H1 (cell line): ENCODE measurements around the gene CD44. TPM values are rescaled to one million over a fixed set of nuclear protein-coding genes. Genes with fewer than 3 reads are reported as not detected.

Source experiments
- CTCF ChIA-PET: fragments of 300-600 bp; sonication (Branson Sonifier 250); formaldehyde crosslinking; loops from one replicate; lab custom pipeline; 2021; ENCODE audit not compliant: partially characterized antibody; lab: Charles Lee
- POLR2A ChIA-PET: fragments of 300-600 bp; sonication (Branson Sonifier 250); formaldehyde crosslinking; loops from one replicate; lab custom pipeline; 2021; ENCODE audit warnings: inconsistent platforms; ENCODE audit not compliant: partially characterized antibody; lab: Charles Lee
- DNase-seq, 2 experiments: peaks; one replicate each; pipeline versions ENCODE4 v3.0.0 to v3.0.0-alpha.2; 2010 to 2022; ENCODE audit warnings: low spot score in 2 of 2, low read depth in 1 of 2, mixed read lengths in 1 of 2
- FAIRE-seq: peaks from 2 replicates; lab custom pipeline; 2011; peaks lifted over from hg19 to GRCh38; lab: Jason Lieb, UNC
- H2AFZ ChIP-seq: 2 replicates; pipeline ENCODE4 v1.8.1; 2012; ENCODE audit warnings: low read length, inconsistent platforms
- H2AK5ac ChIP-seq: 2 replicates; pipeline ENCODE4 v1.6.1; 2013; ENCODE audit warnings: low read depth, low read length
- H2BK120ac ChIP-seq: replicated peaks from 2 replicates; pipeline ENCODE3; 2013; ENCODE audit warnings: low read depth, low read length, inconsistent platforms
- H2BK12ac ChIP-seq: 2 replicates; pipeline ENCODE4 v1.6.1; 2013; ENCODE audit warnings: low read depth, low read length
- H2BK15ac ChIP-seq: 2 replicates; pipeline ENCODE4 v1.6.1; 2013; ENCODE audit warnings: low read length
- H2BK20ac ChIP-seq: 2 replicates; pipeline ENCODE4 v1.6.1; 2013; ENCODE audit warnings: low read length
- H2BK5ac ChIP-seq: 2 replicates; pipeline ENCODE4 v1.6.1; 2013; ENCODE audit warnings: low read depth, low read length
- H3K14ac ChIP-seq: 2 replicates; pipeline ENCODE4 v1.6.1; 2013; ENCODE audit warnings: inconsistent platforms; ENCODE audit not compliant: insufficient read length
- H3K18ac ChIP-seq: 2 replicates; pipeline ENCODE4 v1.6.1; 2013; ENCODE audit warnings: low read length; ENCODE audit errors: extremely low read depth
- H3K23ac ChIP-seq: 2 replicates; pipeline ENCODE4 v1.6.1; 2013; ENCODE audit warnings: inconsistent platforms; ENCODE audit not compliant: insufficient read length
- H3K23me2 ChIP-seq: 2 replicates; pipeline ENCODE4 v1.6.1; 2013; ENCODE audit warnings: low read depth, low read length
- H3K27ac ChIP-seq: 2 replicates; pipeline ENCODE4 v1.6.1; 2011; ENCODE audit warnings: low read depth, low read length, inconsistent platforms
- H3K27me3 ChIP-seq, 4 experiments: replicated peaks in 1 of 4; 1 replicate in 1 of 4; 2 replicates in 3 of 4; pipeline versions ENCODE4 v1.6.1 to v1.8.1; 2011 to 2013; ENCODE audit warnings: low read length in 3 of 4, mild to moderate bottlenecking in 3 of 4, inconsistent platforms in 2 of 4, mixed read lengths in 2 of 4, moderate library complexity in 1 of 4; ENCODE audit not compliant: control insufficient read depth in 3 of 4, insufficient read depth in 3 of 4; ENCODE audit errors: extremely low read depth in 1 of 4
- H3K36me3 ChIP-seq, 4 experiments: 2 replicates each; pipeline versions ENCODE4 v1.6.1 to v1.8.1; 2011 to 2013; ENCODE audit warnings: mild to moderate bottlenecking in 4 of 4, low read length in 3 of 4, moderate library complexity in 2 of 4, control low read depth in 1 of 4, inconsistent platforms in 1 of 4; ENCODE audit not compliant: insufficient read depth in 4 of 4, control insufficient read depth in 2 of 4
- H3K4ac ChIP-seq: replicated peaks from 2 replicates; pipeline ENCODE3; 2013; ENCODE audit warnings: low read length, low read depth, mixed read lengths, inconsistent platforms; ENCODE audit not compliant: insufficient read length
- H3K4me1 ChIP-seq, 4 experiments: replicated peaks in 1 of 4; 1 replicate in 1 of 4; 2 replicates in 3 of 4; pipeline versions ENCODE4 v1.6.1 to v1.8.1; 2011 to 2013; ENCODE audit warnings: low read length in 3 of 4, inconsistent platforms in 2 of 4, mixed read lengths in 1 of 4; ENCODE audit not compliant: insufficient read depth in 4 of 4, control insufficient read depth in 3 of 4
- H3K4me2 ChIP-seq, 2 experiments: 2 replicates each; pipeline versions ENCODE4 v1.6.1 to v1.8.1; 2011 to 2013; ENCODE audit warnings: low read depth in 2 of 2, low read length in 2 of 2, control low read depth in 1 of 2, inconsistent platforms in 1 of 2, mild to moderate bottlenecking in 1 of 2; ENCODE audit not compliant: insufficient read depth in 1 of 2
- H3K4me3 ChIP-seq, 4 experiments: fragments of 200-600, 300-600 bp in 1 of 4; sonication (generic), shearing (Covaris generic), sonication (Bioruptor Twin) in 1 of 4; 2 replicates each; pipeline versions ENCODE4 v1.5.1 to v1.8.1; 2011 to 2016; ENCODE audit warnings: low read length in 4 of 4, low read depth in 3 of 4, control low read depth in 2 of 4, inconsistent platforms in 2 of 4, mild to moderate bottlenecking in 2 of 4, mixed read lengths in 1 of 4, moderate library complexity in 1 of 4; ENCODE audit not compliant: insufficient read depth in 2 of 4; ENCODE audit errors: extremely low read depth in 1 of 4
- H3K56ac ChIP-seq: replicated peaks from 2 replicates; pipeline ENCODE3; 2013; ENCODE audit warnings: low read depth, mild to moderate bottlenecking, mixed read lengths, low read length, inconsistent platforms; ENCODE audit not compliant: insufficient read length
- H3K79me1 ChIP-seq: 2 replicates; pipeline ENCODE4 v1.6.1; 2013; ENCODE audit warnings: low read depth, low read length, control low read depth
- H3K79me2 ChIP-seq, 2 experiments: 2 replicates each; pipeline versions ENCODE4 v1.6.1 to v1.8.1; 2012 to 2013; ENCODE audit warnings: low read length in 2 of 2, mild to moderate bottlenecking in 2 of 2, inconsistent platforms in 1 of 2; ENCODE audit not compliant: insufficient read depth in 2 of 2, control insufficient read depth in 1 of 2
- H3K9ac ChIP-seq, 4 experiments: replicated peaks in 1 of 4; 1 replicate in 1 of 4; 2 replicates in 3 of 4; pipeline versions ENCODE4 v1.6.1 to v1.8.1; 2011 to 2013; ENCODE audit warnings: low read depth in 3 of 4, low read length in 3 of 4, control low read depth in 2 of 4, mild to moderate bottlenecking in 2 of 4, moderate library complexity in 2 of 4, inconsistent platforms in 1 of 4; ENCODE audit errors: extremely low read depth in 1 of 4
- H3K9me3 ChIP-seq, 2 experiments: 2 replicates each; pipeline versions ENCODE4 v1.6.1 to v1.8.1; 2012 to 2013; ENCODE audit warnings: mild to moderate bottlenecking in 2 of 2, moderate library complexity in 2 of 2, control low read depth in 1 of 2, inconsistent platforms in 1 of 2, low read depth in 1 of 2, low read length in 1 of 2, mixed read lengths in 1 of 2; ENCODE audit not compliant: insufficient read depth in 2 of 2
- H4K20me1 ChIP-seq, 2 experiments: replicated peaks in 1 of 2; 2 replicates each; pipeline versions ENCODE3 to v1.8.1; 2011 to 2013; ENCODE audit warnings: inconsistent platforms in 2 of 2, low read length in 2 of 2, mild to moderate bottlenecking in 1 of 2; ENCODE audit not compliant: insufficient read depth in 2 of 2, control insufficient read depth in 1 of 2
- H4K5ac ChIP-seq: 2 replicates; pipeline ENCODE4 v1.6.1; 2013; ENCODE audit warnings: low read length, low read depth, mixed read lengths, inconsistent platforms; ENCODE audit not compliant: insufficient read length
- H4K8ac ChIP-seq: 2 replicates; pipeline ENCODE4 v1.8.0; 2013; ENCODE audit warnings: mild to moderate bottlenecking, moderate library complexity, low read length, inconsistent platforms; ENCODE audit not compliant: insufficient read depth; ENCODE audit errors: extremely low read depth
- H4K91ac ChIP-seq: replicated peaks from 2 replicates; pipeline ENCODE3; 2013; ENCODE audit warnings: low read length, mixed read lengths, inconsistent platforms; ENCODE audit not compliant: insufficient read length
- ATF3 ChIP-seq: IDR thresholded peaks from 2 replicates; pipeline ENCODE4 v1.6.1; 2011; ENCODE audit warnings: low read depth, mild to moderate bottlenecking, low read length; ENCODE audit not compliant: insufficient read depth
- CBX5 ChIP-seq: fragments of 300-800, 300-1000 bp; sonication (generic); IDR thresholded peaks from 2 replicates; pipeline ENCODE4 v1.7.1; 2016; ENCODE audit warnings: antibody characterized with exemption, low read length, low read depth
- HDAC6 ChIP-seq: IDR thresholded peaks from one replicate; pipeline ENCODE4 v1.7.1; 2012; ENCODE audit warnings: low read depth, mild to moderate bottlenecking, inconsistent platforms, low read length, moderate library complexity
- MAX ChIP-seq: IDR thresholded peaks from 2 replicates; pipeline ENCODE4 v1.6.1; 2012; ENCODE audit warnings: inconsistent platforms
- SIRT6 ChIP-seq: IDR thresholded peaks from one replicate; pipeline ENCODE4 v1.7.1; 2012; ENCODE audit warnings: low read length, inconsistent platforms
- WGBS, 2 experiments: shearing (Covaris generic) in 1 of 2; methylation state at CpG; one replicate each; pipeline versions ENCODE4 v1.1.6 to v1.1.7; 2013 to 2015; ENCODE audit warnings: low lambda C conversion rate in 2 of 2, mixed read lengths in 2 of 2, inconsistent platforms in 1 of 2, low coverage in 1 of 2, missing lambda C conversion rate in 1 of 2; ENCODE audit not compliant: insufficient replicate concordance in 2 of 2, insufficient coverage in 1 of 2, insufficient read length in 1 of 2; ENCODE audit errors: extremely low coverage in 1 of 2, missing lambda C conversion rate in 1 of 2; 5-methylcytosine and 5-hydroxymethylcytosine counted together
- polyA plus RNA-seq, 7 experiments: library from polyadenylated mRNA; depleted of rRNA in 3 of 7; stranded (reverse) in 5 of 7; unstranded in 2 of 7; fragments of >200 nt in 5 of 7; fragments of 200-250 nt in 2 of 7; gene quantifications; 1 replicate in 5 of 7; 2 replicates in 1 of 7; 4 replicates in 1 of 7; pipeline versions ENCODE4 v1.2.1 to v1.2.3, GENCODE V29; 2011 to 2013; ENCODE audit warnings: missing spikeins in 2 of 7, mixed read lengths in 2 of 7
- total RNA-seq: library from RNA; stranded (reverse); fragmentation: NEBNext Ultra II Directional; extraction: Animal tissue kit (Norgen Biotek cat#: 25700); gene quantifications from 2 replicates; pipeline ENCODE4 v1.2.1, GENCODE V29; 2021

CD44 gene
- total and polyA plus RNA-seq, 2 of the 8 experiments (the other 6 are each of a cell fraction or from before 2014, with no cell fraction given): 11.8 to 13.7 TPM

- H3K27me3 ChIP-seq: no peaks in the 10 kb centered on the region
- no peak overlapping the region for H4K5ac ChIP-seq
- no peak overlapping the region for H3K27ac ChIP-seq
- H3K36me3 ChIP-seq: no peaks in the 10 kb centered on the region
- H3K4me1 ChIP-seq: no peaks in the 10 kb centered on the region
- H2BK5ac ChIP-seq: no peak overlapping the region
- WGBS, 2 experiments: 90% methylated on average over 1 of the region's 1 CpG; no CpG with 5 or more reads in 1 of the 2 experiments
- H3K4ac ChIP-seq: no peak overlapping the region
- H2BK12ac ChIP-seq: no peak overlapping the region
- H3K23ac ChIP-seq: no peak overlapping the region
- H3K4me2 ChIP-seq: no peak overlapping the region
- no peak overlapping the region for H3K56ac ChIP-seq
- ChIA-PET CTCF (no interaction called here), POLR2A (no interaction called here)
- H2BK20ac ChIP-seq: no peak overlapping the region
- H3K79me1 ChIP-seq: no peaks in the 10 kb centered on the region
- no peak overlapping the region for H2AK5ac ChIP-seq
- H4K8ac ChIP-seq: no peak overlapping the region
- no peaks in the 10 kb centered on the region for H3K23me2 ChIP-seq
- H2AFZ ChIP-seq: no peak overlapping the region
- no peak overlapping the region for H3K4me3 ChIP-seq
- no peaks in the 10 kb centered on the region for H3K9me3 ChIP-seq
- H4K91ac ChIP-seq: no peak overlapping the region
- no peak overlapping the region for H3K9ac ChIP-seq
- H4K20me1 ChIP-seq: no peaks in the 10 kb centered on the region
- TF ChIP-seq ATF3 (no peak), CBX5 (no peak), HDAC6 (no peak), MAX (no peak), SIRT6 (no peak)
- no peak overlapping the region for H2BK120ac ChIP-seq
- no peaks in the 10 kb centered on the region for H3K79me2 ChIP-seq
- no peak overlapping the region for H3K18ac ChIP-seq
- FAIRE-seq: no peak
- no peak overlapping the region for H3K14ac ChIP-seq
- no peak overlapping the region for H2BK15ac ChIP-seq
- no peak for DNase-seq
Measured at GRCh38 chr11:35230388-35230787, 91.4 kb downstream of the CD44 start.
